Activated T-cell treated with anti-CD3 and anti-CD28 coated beads, Interleukin-2, amount 50 U/mL, for 72 hours (primary cell): ENCODE data around the gene TRIOBP. TPM values are rescaled to one million over a fixed set of nuclear protein-coding genes. Genes with fewer than 3 reads are reported as not detected.
A peak's percentile ranks its signal among the peaks of the same experiment; 100 is the strongest.

Experiments used
- ATAC-seq, 2 donors: fragments of 150-1000 bp; cut with Tn5 transposase; replicated peaks in 1 of 2; 2 replicates each; pipeline ENCODE4 v1.10.0; 2021; ENCODE audit warnings: moderate library complexity in 2 of 2, mild to moderate bottlenecking in 1 of 2
- DNase-seq, 2 donors: peaks; one replicate each; pipeline ENCODE4 v3.0.0; 2021 to 2022; ENCODE audit warnings: mixed read lengths in 1 of 2
- H3K27ac Mint-ChIP-seq: one replicate; pipeline ENCODE4 v1.8.0; 2022; ENCODE audit warnings: mild to moderate bottlenecking, moderate library complexity, mixed read lengths
- H3K27me3 Mint-ChIP-seq: one replicate; pipeline ENCODE4 v1.8.0; 2022; ENCODE audit warnings: low read depth, mixed read lengths
- H3K36me3 Mint-ChIP-seq, 2 donors: one replicate each; pipeline ENCODE4 v1.8.0; 2022; ENCODE audit warnings: mixed read lengths in 2 of 2, mild to moderate bottlenecking in 1 of 2; ENCODE audit not compliant: insufficient read depth in 2 of 2
- H3K4me1 Mint-ChIP-seq: one replicate; pipeline ENCODE4 v1.8.0; 2022; ENCODE audit warnings: low read depth, mixed read lengths
- H3K4me3 Mint-ChIP-seq, 2 donors: one replicate each; pipeline ENCODE4 v1.8.0; 2022; ENCODE audit warnings: mild to moderate bottlenecking in 2 of 2, mixed read lengths in 2 of 2, moderate library complexity in 2 of 2
- H3K9me3 Mint-ChIP-seq, 2 donors: one replicate each; pipeline ENCODE4 v1.8.0; 2022; ENCODE audit warnings: mixed read lengths in 2 of 2
- total RNA-seq, 2 donors: library from RNA; stranded (reverse); gene quantifications; one replicate each; pipeline ENCODE4 v1.2.3, GENCODE V29; 2022

TRIOBP gene
- total RNA-seq, 2 donors from 2014 or later = 25.4 to 28.6 TPM

GRCh38 chr22:37674248-37674647, 22.6 kb upstream of the TRIOBP start:
- no peaks in the 10 kb centered on the region for H3K9me3 Mint-ChIP-seq
- no peaks in the 10 kb centered on the region for H3K27me3 Mint-ChIP-seq
- H3K36me3 Mint-ChIP-seq = no peaks in the 10 kb centered on the region
- ATAC-seq = no peak
- peaks cover 63% of the 10 kb centered on the region for H3K4me1 Mint-ChIP-seq
- H3K27ac Mint-ChIP-seq = no peak overlapping the region
- no peak for DNase-seq
- H3K4me3 Mint-ChIP-seq = peak overlapping the region; percentile 58 to 70

DNA sequence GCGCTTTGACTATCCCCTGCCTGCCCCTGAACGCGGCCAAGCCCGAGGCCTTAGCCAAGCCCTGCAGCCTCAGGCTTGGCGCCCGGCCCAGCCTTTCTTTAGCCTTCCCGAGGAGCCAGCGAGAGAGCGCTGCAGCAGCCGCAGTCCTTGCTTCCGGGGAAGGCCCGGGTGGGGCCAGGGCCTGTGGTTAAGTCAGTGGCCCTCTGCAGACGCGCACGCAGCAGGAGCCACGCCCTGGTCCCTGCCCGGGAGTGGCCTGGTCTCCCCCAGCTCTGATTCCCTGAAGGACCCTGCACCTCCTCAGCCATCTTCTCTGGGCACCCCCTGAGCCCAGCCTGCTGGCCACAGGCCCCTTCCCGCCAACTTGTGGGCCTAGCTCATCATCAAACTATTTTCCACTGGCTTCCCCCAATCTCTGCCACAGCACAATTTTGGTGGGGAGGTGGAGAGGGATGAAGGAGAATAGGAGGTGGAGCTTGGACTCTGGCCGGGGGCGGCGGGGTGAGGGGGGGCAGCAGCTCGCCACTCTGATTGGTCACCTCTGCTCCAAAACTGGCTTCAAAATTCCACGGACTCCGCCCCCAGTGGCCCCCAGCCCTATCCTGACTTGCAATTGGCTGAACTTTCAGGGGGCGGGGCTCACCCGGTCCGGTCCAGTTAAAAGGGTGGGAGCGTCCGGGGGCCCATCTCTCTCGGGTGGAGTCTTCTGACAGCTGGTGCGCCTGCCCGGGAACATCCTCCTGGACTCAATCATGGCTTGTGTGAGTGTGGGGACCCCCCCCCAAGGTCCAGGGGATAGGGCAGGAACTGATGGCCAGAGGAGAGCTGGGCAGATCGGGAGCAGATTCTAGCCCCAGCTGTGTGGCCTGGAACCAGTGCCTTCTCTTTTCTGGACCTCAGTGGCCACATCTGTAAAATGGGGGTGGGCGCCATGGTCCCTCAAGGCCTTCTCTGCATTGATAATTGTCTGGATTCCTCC, 21.6 kb upstream of the TRIOBP start, which contains the start of gene LGALS1:
LGALS1 (plus strand) TSS at position 686 of the 979 bp plus-strand sequence; CDS start at position 753, 67 bp downstream.
- Mint-ChIP-seq H3K9me3 (no peaks in the 10 kb centered on the region), H3K36me3 (no peaks in the 10 kb centered on the region), H3K27ac (peak within 1 kb of the TSS; percentile 85), H3K27me3 (no peaks in the 10 kb centered on the region), H3K4me1 (peaks cover 58% of the 10 kb centered on the region), H3K4me3 (peak within 1 kb of the TSS; percentile 88)
- DNase-seq = peak; percentile 78 to 80
- peak; percentile 54 to 65 for ATAC-seq

DNA sequence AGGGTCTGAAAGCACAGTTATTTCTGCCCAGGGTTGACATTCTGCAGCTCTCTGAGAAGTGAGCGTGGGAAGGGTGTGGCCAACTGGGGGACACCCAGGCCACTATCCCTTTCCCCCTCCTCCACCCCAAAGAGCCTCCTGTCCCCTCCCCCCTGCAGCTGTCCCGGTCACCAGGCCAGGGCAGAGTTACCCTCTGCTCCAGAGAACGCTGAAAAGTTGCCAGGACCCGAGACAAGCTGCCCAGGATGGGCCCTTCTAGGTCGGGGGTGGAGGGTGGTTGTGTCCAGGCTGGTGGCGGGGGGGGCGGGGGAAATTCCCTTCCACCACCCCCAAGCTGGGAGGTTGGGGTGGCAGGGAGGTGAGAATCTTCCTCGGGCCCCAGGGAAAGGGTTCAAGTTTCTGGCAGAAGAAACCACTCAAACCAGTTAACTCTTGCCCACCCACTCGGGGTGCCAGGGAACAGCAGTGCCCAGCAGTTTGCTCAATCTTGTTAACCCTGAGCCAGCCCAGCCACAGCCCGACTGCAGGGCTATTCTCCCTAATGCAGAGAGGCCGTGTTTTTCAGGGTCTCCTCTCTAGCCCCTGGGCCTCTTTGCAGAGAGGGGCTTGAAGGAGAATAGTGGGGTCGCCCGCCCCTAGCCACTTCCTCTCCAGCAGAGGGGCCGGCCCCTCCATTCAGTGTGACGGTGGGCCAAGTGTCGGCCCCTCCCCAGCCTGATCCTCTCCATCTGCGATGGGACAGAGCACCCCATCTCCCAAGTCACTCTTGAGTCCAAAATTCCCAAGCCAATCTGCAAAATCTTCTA, 20.7 kb upstream of the TRIOBP start:
- Mint-ChIP-seq H3K27me3 (no peaks in the 10 kb centered on the region), H3K36me3 (no peaks in the 10 kb centered on the region), H3K9me3 (no peaks in the 10 kb centered on the region), H3K4me3 (peak overlapping the region; percentile 88), H3K4me1 (peaks cover 60% of the 10 kb centered on the region), H3K27ac (peak overlapping the region; percentile 70)
- ATAC-seq (peak; percentile 1), DNase-seq (peak; percentile 21 to 34)

DNA sequence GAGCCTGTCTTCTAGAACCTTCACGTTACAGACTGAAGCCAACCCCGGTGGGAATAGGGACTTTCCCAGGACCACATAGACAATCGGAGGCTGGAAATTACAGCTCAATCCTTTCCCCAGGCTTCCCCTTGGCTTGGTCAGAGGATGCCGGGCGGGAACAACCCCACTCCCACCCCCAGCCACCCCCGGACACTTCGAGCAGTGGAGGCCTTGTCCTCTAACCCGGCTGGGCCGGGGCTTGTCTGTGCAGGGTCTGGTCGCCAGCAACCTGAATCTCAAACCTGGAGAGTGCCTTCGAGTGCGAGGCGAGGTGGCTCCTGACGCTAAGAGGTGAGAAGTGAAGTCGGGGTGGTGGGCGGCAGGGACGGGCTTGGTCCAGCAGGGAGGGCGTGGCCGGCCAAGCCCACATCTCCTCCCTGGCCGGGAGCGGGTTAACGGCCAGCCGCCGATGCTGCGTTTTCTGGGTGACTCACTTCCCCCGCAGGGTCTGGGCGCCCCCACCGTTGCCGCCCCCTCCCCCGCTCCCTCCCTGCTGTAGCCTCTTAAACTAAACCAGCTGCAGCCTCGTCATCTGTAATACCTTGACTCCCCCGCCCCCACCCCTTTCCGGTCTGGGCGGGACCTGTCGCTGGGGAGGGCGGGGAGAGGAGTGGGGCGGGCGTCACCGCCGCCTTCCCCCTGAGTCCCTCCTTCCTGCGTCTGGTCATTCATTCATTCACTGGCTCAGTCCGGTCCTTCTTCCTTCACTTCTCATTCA, 19.9 kb upstream of the TRIOBP start:
- Mint-ChIP-seq H3K9me3 (no peaks in the 10 kb centered on the region), H3K4me1 (peaks cover 66% of the 10 kb centered on the region), H3K36me3 (no peaks in the 10 kb centered on the region), H3K4me3 (peak overlapping the region; percentile 88), H3K27me3 (no peaks in the 10 kb centered on the region), H3K27ac (peak overlapping the region; percentile 70)
- DNase-seq = peak; percentile 91 to 94
- ATAC-seq = peak; percentile 83 to 88

DNA sequence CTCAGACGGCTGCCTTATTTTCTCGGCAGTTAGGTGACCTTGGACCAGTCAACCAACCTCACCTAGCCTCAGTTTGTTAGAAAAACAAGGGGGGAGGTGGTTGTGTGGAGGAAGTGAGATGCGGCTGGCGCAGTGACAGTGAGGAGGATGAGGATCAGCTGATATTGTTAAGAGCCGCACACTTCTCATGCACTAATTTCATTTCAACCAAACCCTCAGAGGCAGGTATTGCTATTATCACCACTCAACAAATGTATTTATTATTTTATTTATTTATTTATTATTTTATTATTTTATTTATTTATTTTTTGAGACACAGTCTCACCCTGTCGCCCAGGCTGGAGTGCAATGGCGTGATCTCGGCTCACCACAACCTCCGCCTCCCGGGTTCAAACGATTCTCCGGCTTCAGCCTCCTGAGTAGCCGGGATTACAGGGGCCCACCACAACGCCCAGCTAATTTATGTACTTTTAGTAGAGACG, 19.3 kb upstream of the TRIOBP start:
- Mint-ChIP-seq H3K9me3 (no peaks in the 10 kb centered on the region), H3K4me1 (peaks cover 59% of the 10 kb centered on the region), H3K36me3 (no peaks in the 10 kb centered on the region), H3K27ac (peak overlapping the region; percentile 59), H3K4me3 (peak overlapping the region; percentile 88), H3K27me3 (no peaks in the 10 kb centered on the region)
- ATAC-seq (peak in 1 of 2 donors; percentile 25), DNase-seq (no peak)

- H3K27ac Mint-ChIP-seq = no peak overlapping the region
- no peak for ATAC-seq
- H3K4me1 Mint-ChIP-seq = peaks cover 51% of the 10 kb centered on the region
- peak overlapping the region in 1 of 2 donors; percentile 19 for H3K4me3 Mint-ChIP-seq
- H3K36me3 Mint-ChIP-seq = no peaks in the 10 kb centered on the region
- H3K9me3 Mint-ChIP-seq = no peaks in the 10 kb centered on the region
- no peaks in the 10 kb centered on the region for H3K27me3 Mint-ChIP-seq
- no peak for DNase-seq
These were observed 18.5 kb upstream of the TRIOBP start for GRCh38 chr22:37678372-37678771.

GRCh38 chr22:37679670-37680069, 17.2 kb upstream of the TRIOBP start:
- no peak overlapping the region for H3K4me3 Mint-ChIP-seq
- H3K36me3 Mint-ChIP-seq = no peaks in the 10 kb centered on the region
- H3K27me3 Mint-ChIP-seq = no peaks in the 10 kb centered on the region
- no peak overlapping the region for H3K27ac Mint-ChIP-seq
- no peaks in the 10 kb centered on the region for H3K9me3 Mint-ChIP-seq
- DNase-seq (no peak), ATAC-seq (no peak)
- peaks cover 39% of the 10 kb centered on the region for H3K4me1 Mint-ChIP-seq

GRCh38 chr22:37680191-37680851, 16.5 kb upstream of the TRIOBP start:
- H3K4me3 Mint-ChIP-seq = no peak overlapping the region
- no peak overlapping the region for H3K27ac Mint-ChIP-seq

DNA sequence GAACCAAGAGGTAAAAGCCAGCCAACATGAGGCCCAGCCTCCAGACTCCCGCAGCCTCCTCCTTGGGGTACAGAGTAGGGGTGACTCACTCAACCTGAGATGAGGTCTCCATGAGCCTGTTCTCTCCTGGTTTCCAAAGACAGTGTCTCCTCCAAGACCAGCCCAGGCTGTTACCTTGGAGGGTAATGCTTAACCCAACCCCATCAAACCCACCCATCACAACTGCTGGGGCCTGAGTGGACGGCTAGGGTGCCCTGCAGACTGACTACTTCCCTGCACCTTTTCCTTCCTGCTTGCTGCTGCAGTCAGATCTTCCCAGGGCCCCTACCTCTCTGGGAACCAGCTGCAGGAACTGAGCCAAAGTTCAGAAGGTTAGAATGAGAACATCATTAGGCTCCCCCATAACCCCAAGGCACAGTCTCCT, 15.8 kb upstream of the TRIOBP start:
- ATAC-seq (no peak), DNase-seq (no peak)
- H3K27me3 Mint-ChIP-seq = no peaks in the 10 kb centered on the region
- H3K4me1 Mint-ChIP-seq = peaks cover 30% of the 10 kb centered on the region
- no peak overlapping the region for H3K4me3 Mint-ChIP-seq
- peak overlapping the region; percentile 55 for H3K27ac Mint-ChIP-seq
- H3K9me3 Mint-ChIP-seq = no peaks in the 10 kb centered on the region
- H3K36me3 Mint-ChIP-seq = no peaks in the 10 kb centered on the region

More at GRCh38 chr22:37680191-37680851, 16.5 kb upstream of the TRIOBP start:
- ATAC-seq = no peak
- DNase-seq = no peak
- no peaks in the 10 kb centered on the region for H3K9me3 Mint-ChIP-seq
- H3K36me3 Mint-ChIP-seq = no peaks in the 10 kb centered on the region
- no peaks in the 10 kb centered on the region for H3K27me3 Mint-ChIP-seq
- H3K4me1 Mint-ChIP-seq = peaks cover 33% of the 10 kb centered on the region

DNA sequence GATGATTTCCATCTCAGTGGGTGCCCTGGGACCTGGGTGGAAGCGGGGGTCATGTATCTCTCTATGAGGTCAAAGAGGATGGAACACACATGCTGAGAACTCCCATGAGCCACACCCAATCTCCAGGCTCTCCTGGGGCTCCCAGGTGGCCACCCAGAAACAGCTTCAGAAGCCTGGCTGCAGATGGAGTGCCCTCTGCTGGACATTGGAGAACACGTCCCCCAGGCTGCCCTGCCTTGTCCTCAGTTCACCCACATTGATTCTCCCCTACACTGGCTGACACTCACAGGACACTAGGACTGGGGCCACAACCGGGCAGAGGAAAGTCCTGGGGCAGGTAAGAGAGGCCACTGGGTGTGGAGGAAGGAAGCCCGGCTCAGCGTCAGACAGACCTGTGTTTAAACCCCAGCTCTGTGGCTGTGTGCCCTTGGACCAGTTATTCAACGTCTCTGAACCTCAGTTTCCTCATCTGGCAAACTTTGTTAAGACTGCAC, 15.2 kb upstream of the TRIOBP start:
- peak; percentile 28 to 31 for ATAC-seq
- DNase-seq = peak; percentile 82 to 83
- H3K27ac Mint-ChIP-seq = peak overlapping the region; percentile 5
- peaks cover 29% of the 10 kb centered on the region for H3K4me1 Mint-ChIP-seq
- H3K4me3 Mint-ChIP-seq = no peak overlapping the region
- H3K36me3 Mint-ChIP-seq = no peaks in the 10 kb centered on the region
- no peaks in the 10 kb centered on the region for H3K9me3 Mint-ChIP-seq
- no peaks in the 10 kb centered on the region for H3K27me3 Mint-ChIP-seq

GRCh38 chr22:37684803-37685615, 11.8 kb upstream of the TRIOBP start:
- no peak for DNase-seq
- H3K27ac Mint-ChIP-seq = no peak overlapping the region

More at GRCh38 chr22:37684803-37685615, 11.8 kb upstream of the TRIOBP start:
- H3K36me3 Mint-ChIP-seq = peaks cover 2 to 3% of the 10 kb centered on the region in 2 donors
- H3K27me3 Mint-ChIP-seq = no peaks in the 10 kb centered on the region
- H3K4me1 Mint-ChIP-seq = peaks cover 37% of the 10 kb centered on the region
- peak overlapping the region in 1 of 2 donors; percentile 98 for H3K4me3 Mint-ChIP-seq
- H3K9me3 Mint-ChIP-seq = no peaks in the 10 kb centered on the region
- no peak for ATAC-seq
